ENCODE measurements around the gene DCUN1D2.

GRCh38 chr13:113410472-113411201 is 79.9 kb downstream of the DCUN1D2 start:
- no peak for TF ChIP-seq CTCF (IDR thresholded peaks at IDR 0.05)
- TF ChIP-seq POLR2A (IDR thresholded peaks at IDR 0.05), result no peak

Measured in Peyer's patch (tissue), 4 donors.